GM18861 (cell line): ENCODE results near the gene PCDHGC5.

ENCODE experiments used
- ATAC-seq: cut with Tn5 transposase; IDR thresholded peaks from one replicate; pipeline ENCODE4 v1.9.1; 2021; ENCODE audit not compliant: unreplicated experiment

The PCDHGC5 gene

GRCh38 chr5:141512911-141513626 lies 24.2 kb downstream of the PCDHGC5 start:
- no peak for ATAC-seq

- ATAC-seq = peak; percentile 21
Measured at GRCh38 chr5:141513627-141514329, 24.9 kb downstream of the PCDHGC5 start.

- peak; percentile 3 for ATAC-seq
Measured at GRCh38 chr5:141514330-141515133, 25.7 kb downstream of the PCDHGC5 start.

GRCh38 chr5:141515141-141515540 lies 26.3 kb downstream of the PCDHGC5 start:
- no peak for ATAC-seq

GRCh38 chr5:141515946-141516671 lies 27.2 kb downstream of the PCDHGC5 start:
- no peak for ATAC-seq

GRCh38 chr5:141516672-141517025 lies 27.8 kb downstream of the PCDHGC5 start:
- no peak for ATAC-seq

GRCh38 chr5:141517312-141517711 lies 28.4 kb downstream of the PCDHGC5 start:
- ATAC-seq = no peak

- no peak for ATAC-seq
Measured at GRCh38 chr5:141517880-141518617, 29.2 kb downstream of the PCDHGC5 start.

- no peak for ATAC-seq
Measured at GRCh38 chr5:141518618-141519015, 29.7 kb downstream of the PCDHGC5 start.

- no peak for ATAC-seq
Measured at GRCh38 chr5:141519605-141520565, 31.0 kb downstream of the PCDHGC5 start.

GRCh38 chr5:141521244-141521781 lies 32.4 kb downstream of the PCDHGC5 start:
- no peak for ATAC-seq

GRCh38 chr5:141522301-141522700 lies 33.4 kb downstream of the PCDHGC5 start:
- no peak for ATAC-seq

GRCh38 chr5:141523991-141524390 lies 35.1 kb downstream of the PCDHGC5 start:
- no peak for ATAC-seq

GRCh38 chr5:141524604-141525597 lies 36.0 kb downstream of the PCDHGC5 start:
- peak; percentile 73 for ATAC-seq

- ATAC-seq = no peak
Measured at GRCh38 chr5:141525653-141526052, 36.8 kb downstream of the PCDHGC5 start.

- no peak for ATAC-seq
Measured at GRCh38 chr5:141527426-141527825, 38.5 kb downstream of the PCDHGC5 start.

- no peak for ATAC-seq
Measured at GRCh38 chr5:141528291-141528984, 39.6 kb downstream of the PCDHGC5 start.
